ENCODE data around the gene CD99L2. TPM values are rescaled to one million over a fixed set of nuclear protein-coding genes. Genes with fewer than 3 reads are reported as not detected.
"Not testable (repeated sequence)": the region's sequence is repeated elsewhere in the genome, so short reads cannot be mapped to it uniquely, and the experiment has no call there.

Gene CD99L2
- total RNA-seq, 4 donors from 2014 or later = 202 to 289 (median 251) TPM

- Histone ChIP-seq H3K36me3 (no peaks in the 10 kb centered on the region), H3K4me3 (no peak overlapping the region), H3K27me3 (no peaks in the 10 kb centered on the region), H3K27ac (peak overlapping the region; percentile 39 to 68 (median 62)), H3K4me1 (peaks cover 3 to 11% of the 10 kb centered on the region in 2 donors), H3K9me3 (no peaks in the 10 kb centered on the region)
- in situ Hi-C loops (cut with MboI; ENCODE audit: low sequenced_read_pairs in 4 of 4) (no loop called here), intact Hi-C loops (cut with DNase I; ENCODE audit: low total_unique reads) (no loop called here)
- TF ChIP-seq CTCF (IDR thresholded peaks at IDR 0.05 in 4 of 5, conservative IDR thresholded peaks at IDR 0.05 in 1 of 5) (no peak), POLR2A (IDR thresholded peaks at IDR 0.05) (no peak)
- DNase-seq (no peak), ATAC-seq (peak; percentile 58 to 64)
Observed at GRCh38 chrX:150879855-150880807, 18.3 kb downstream of the CD99L2 start.

GRCh38 chrX:150875621-150876020, 22.8 kb downstream of the CD99L2 start:
- TF ChIP-seq POLR2A (IDR thresholded peaks at IDR 0.05) = peak in 1 of 2 donors; percentile 18
- Histone ChIP-seq H3K27ac (peak overlapping the region; percentile 92 to 95 (median 94)), H3K4me1 (peaks cover 2 to 26% of the 10 kb centered on the region in 2 donors)
- in situ Hi-C loops (cut with MboI; ENCODE audit: low sequenced_read_pairs in 4 of 4); intact Hi-C loops (cut with DNase I; ENCODE audit: low total_unique reads); H3K4me3 ChIP-seq; H3K36me3 ChIP-seq; ATAC-seq; H3K27me3 ChIP-seq; H3K9me3 ChIP-seq; DNase-seq: not testable (repeated sequence)

- DNase-seq (peak; percentile 59 to 81), ATAC-seq (peak; percentile 39 to 42)
- Histone ChIP-seq H3K27me3 (no peaks in the 10 kb centered on the region), H3K36me3 (no peaks in the 10 kb centered on the region), H3K4me3 (peak overlapping the region in 1 of 4 donors; percentile 11), H3K27ac (peak overlapping the region; percentile 92 to 95 (median 94)), H3K4me1 (peaks cover 12 to 34% of the 10 kb centered on the region in 2 donors), H3K9me3 (no peaks in the 10 kb centered on the region)
- peak; percentile 18 to 33 for TF ChIP-seq POLR2A (IDR thresholded peaks at IDR 0.05)
- TF ChIP-seq CTCF (IDR thresholded peaks at IDR 0.05 in 4 of 5, conservative IDR thresholded peaks at IDR 0.05 in 1 of 5) = no peak
- intact Hi-C loops (cut with DNase I; ENCODE audit: low total_unique reads) = no loop called here
- in situ Hi-C loops (cut with MboI; ENCODE audit: low sequenced_read_pairs in 4 of 4) = no loop called here
Observed at GRCh38 chrX:150874448-150874847, 24.0 kb downstream of the CD99L2 start.

GRCh38 chrX:150873616-150874015, 24.9 kb downstream of the CD99L2 start:
- TF ChIP-seq POLR2A (IDR thresholded peaks at IDR 0.05) = peak in 1 of 2 donors; percentile 45
- no peak for TF ChIP-seq CTCF (IDR thresholded peaks at IDR 0.05 in 4 of 5, conservative IDR thresholded peaks at IDR 0.05 in 1 of 5)
- peak; percentile 61 to 68 for ATAC-seq
- Histone ChIP-seq H3K36me3 (no peaks in the 10 kb centered on the region), H3K27ac (peak overlapping the region; percentile 92 to 95 (median 94)), H3K27me3 (no peaks in the 10 kb centered on the region), H3K4me3 (peak overlapping the region in 2 of 4 donors; percentile 31 to 47), H3K9me3 (no peaks in the 10 kb centered on the region), H3K4me1 (peaks cover 13 to 43% of the 10 kb centered on the region in 2 donors)
- in situ Hi-C loops (cut with MboI; ENCODE audit: low sequenced_read_pairs in 4 of 4) (no loop called here), intact Hi-C loops (cut with DNase I; ENCODE audit: low total_unique reads) (loop anchor here (2.0 kb wide), 1 partner anchor 29 kb away; no protein-coding TSS in a partner anchor)
- DNase-seq = peak; percentile 76 to 91

GRCh38 chrX:150872773-150873336, 25.6 kb downstream of the CD99L2 start:
- DNase-seq (peak; percentile 69 to 86), ATAC-seq (peak; percentile 66 to 67)
- peak overlapping the region; percentile 21 to 48 (median 46) for H3K4me3 ChIP-seq

More at GRCh38 chrX:150872773-150873336, 25.6 kb downstream of the CD99L2 start:
- Histone ChIP-seq H3K4me1 (peaks cover 20 to 48% of the 10 kb centered on the region in 2 donors), H3K27ac (peak overlapping the region; percentile 92 to 95 (median 94)), H3K27me3 (no peaks in the 10 kb centered on the region), H3K36me3 (no peaks in the 10 kb centered on the region), H3K9me3 (no peaks in the 10 kb centered on the region)
- TF ChIP-seq POLR2A (IDR thresholded peaks at IDR 0.05) (peak; percentile 69 to 84), CTCF (IDR thresholded peaks at IDR 0.05 in 4 of 5, conservative IDR thresholded peaks at IDR 0.05 in 1 of 5) (no peak)
- intact Hi-C loops (cut with DNase I; ENCODE audit: low total_unique reads) (loop anchor here (2.0 kb wide), 1 partner anchor 28 kb away; no protein-coding TSS in a partner anchor), in situ Hi-C loops (cut with MboI; ENCODE audit: low sequenced_read_pairs in 4 of 4) (no loop called here)
